Measurements from ENCODE around the gene CCDC186. TPM values are rescaled to one million over a fixed set of nuclear protein-coding genes. Genes with fewer than 3 reads are reported as not detected.
A peak's percentile ranks its signal among the peaks of the same experiment; 100 is the strongest.

The CCDC186 gene
- total and polyA plus RNA-seq, 2 of the 13 experiments (the other 11 are each of a cell fraction or from before 2014, with no cell fraction given) = 4.2 to 11.8 TPM

- Histone ChIP-seq H3K4me1 (ENCODE audit: insufficient read depth, low read length) (peaks cover 9% of the 10 kb centered on the region; the same call in 1 of the 2 replicates), H3K4me3 (replicated peaks in 1 of 3; ENCODE audit: insufficient read depth in 1 of 3, low read depth in 2 of 3, low read length in 3 of 3) (no peak overlapping the region), H3K9ac (ENCODE audit: insufficient read depth, low read depth, low read length) (no peak overlapping the region), H3K9me3 (ENCODE audit: low read length) (no peaks in the 10 kb centered on the region), H4K20me1 (ENCODE audit: insufficient read depth, low read length) (no peaks in the 10 kb centered on the region), H3K79me2 (ENCODE audit: insufficient read depth, low read length) (no peaks in the 10 kb centered on the region), H3K27me3 (ENCODE audit: control insufficient read depth in 1 of 2, insufficient read depth in 2 of 2, low read length in 2 of 2) (no peaks in the 10 kb centered on the region; a peak in 1 of 5 replicates), H2AFZ (ENCODE audit: low read length) (no peak overlapping the region), H3K4me2 (ENCODE audit: low read depth, low read length) (no peak overlapping the region; the same call in 1 of the 2 replicates), H3K27ac (ENCODE audit: extremely low read length, insufficient read depth, low read length) (no peak overlapping the region), H3K36me3 (replicated peaks in 1 of 2; ENCODE audit: control insufficient read depth in 1 of 2, insufficient read depth in 2 of 2, low read length in 2 of 2) (no peaks in the 10 kb centered on the region)
- POLR2A ChIA-PET = no interaction called here
- WGBS (ENCODE audit: low lambda C conversion rate) = 43% methylated on average over 5 of the region's 5 CpGs
- DNase-seq (ENCODE audit: low spot score) = peak; percentile 13
- CTCF ChIA-PET (ENCODE audit: low intra/inter-chr PET ratio, low total read pairs) = no interaction called here
- BruUV-seq (replicated peaks) = no TSS peak
- peak; percentile 68 for ATAC-seq
- intact Hi-C loops (cut with micrococcal nuclease; ENCODE audit: unreplicated experiment) (no loop called here), in situ Hi-C loops (cut with HindIII; ENCODE audit: extremely low pct_ligation_motif_present, low pct_unique_long_range_greater_than_20kb) (no loop called here)
- TF ChIP-seq ZEB1 (IDR thresholded peaks at IDR 0.05; ENCODE audit: insufficient replicate concordance, low read depth) (no peak), HNRNPL (IDR thresholded peaks at IDR 0.05; ENCODE audit: low read depth, low read length) (no peak), HDAC2 (CRISPR knock-in tag; IDR thresholded peaks at IDR 0.05) (no peak), KAT8 (CRISPR knock-in tag; IDR thresholded peaks at IDR 0.05) (no peak), ZSCAN22 (CRISPR knock-in tag; IDR thresholded peaks at IDR 0.05) (no peak), ZNF749 (CRISPR knock-in tag; IDR thresholded peaks at IDR 0.05; ENCODE audit: borderline replicate concordance) (no peak), ISL2 (CRISPR knock-in tag; IDR thresholded peaks at IDR 0.05) (no peak), KAT2B (IDR thresholded peaks at IDR 0.05; ENCODE audit: borderline replicate concordance, low read depth, low read length) (no peak), HNRNPH1 (optimal IDR thresholded peaks at IDR 0.05; ENCODE audit: low read depth, low read length) (no peak), ZSCAN20 (CRISPR knock-in tag; IDR thresholded peaks at IDR 0.05; ENCODE audit: borderline replicate concordance) (no peak)
- FAIRE-seq = no peak
These were observed 86.7 kb downstream of the CCDC186 start for GRCh38 chr10:114087255-114087654.

DNA sequence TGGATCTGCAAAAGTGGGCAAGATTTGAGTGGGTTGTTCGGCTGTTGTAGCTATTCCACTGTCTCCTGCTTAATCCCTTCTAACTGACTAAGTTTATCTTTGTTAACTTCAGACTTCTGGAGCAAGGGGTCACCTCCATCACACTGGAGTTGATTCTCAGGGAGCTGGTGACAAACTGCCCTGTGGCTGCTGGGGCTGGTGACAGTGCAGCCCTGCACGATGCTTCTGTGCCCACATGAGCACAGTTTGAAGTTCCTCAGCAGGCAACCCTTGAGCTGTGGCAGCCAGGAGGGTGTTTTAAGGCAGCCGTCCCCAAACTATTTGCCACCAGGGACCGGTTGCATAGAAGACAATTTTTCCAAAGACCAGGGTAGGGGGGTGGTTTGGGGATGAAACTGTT is 89.8 kb downstream of the CCDC186 start:
- POLR2A ChIA-PET = no interaction called here
- H3K9me3 ChIP-seq (ENCODE audit: low read length) = no peaks in the 10 kb centered on the region
- no peak overlapping the region for H3K27ac ChIP-seq (ENCODE audit: extremely low read length, insufficient read depth, low read length)
- ATAC-seq (no peak), FAIRE-seq (no peak), DNase-seq (ENCODE audit: low spot score) (no peak)
- no peak overlapping the region for H3K4me3 ChIP-seq (replicated peaks in 1 of 3; ENCODE audit: insufficient read depth in 1 of 3, low read depth in 2 of 3, low read length in 3 of 3)
- BruUV-seq (replicated peaks) = no TSS peak
- H3K4me1 ChIP-seq (ENCODE audit: insufficient read depth, low read length) = peaks cover 10% of the 10 kb centered on the region; the same call in 1 of the 2 replicates
- H3K36me3 ChIP-seq (replicated peaks in 1 of 2; ENCODE audit: control insufficient read depth in 1 of 2, insufficient read depth in 2 of 2, low read length in 2 of 2) = no peaks in the 10 kb centered on the region
- no peak overlapping the region for H2AFZ ChIP-seq (ENCODE audit: low read length)
- intact Hi-C loops (cut with micrococcal nuclease; ENCODE audit: unreplicated experiment) (no loop called here), in situ Hi-C loops (cut with HindIII; ENCODE audit: extremely low pct_ligation_motif_present, low pct_unique_long_range_greater_than_20kb) (no loop called here)
- H3K27me3 ChIP-seq (ENCODE audit: control insufficient read depth in 1 of 2, insufficient read depth in 2 of 2, low read length in 2 of 2) = no peaks in the 10 kb centered on the region; a peak in 1 of 5 replicates
- no peaks in the 10 kb centered on the region for H3K79me2 ChIP-seq (ENCODE audit: insufficient read depth, low read length)
- H3K9ac ChIP-seq (ENCODE audit: insufficient read depth, low read depth, low read length) = no peak overlapping the region
- H4K20me1 ChIP-seq (ENCODE audit: insufficient read depth, low read length) = no peaks in the 10 kb centered on the region
- WGBS (ENCODE audit: low lambda C conversion rate) = 22% methylated on average over 4 of the region's 4 CpGs
- H3K4me2 ChIP-seq (ENCODE audit: low read depth, low read length) = no peak overlapping the region
- CTCF ChIA-PET (ENCODE audit: low intra/inter-chr PET ratio, low total read pairs) = no interaction called here
- no peak for TF ChIP-seq RFX5 (IDR thresholded peaks at IDR 0.05; ENCODE audit: low read depth, low read length)
- no peak for TF ChIP-seq ZNF280D (CRISPR knock-in tag; IDR thresholded peaks at IDR 0.05)
- no peak for TF ChIP-seq NFKB2 (CRISPR knock-in tag; IDR thresholded peaks at IDR 0.05; ENCODE audit: borderline replicate concordance)
- TF ChIP-seq TCF7L2 (IDR thresholded peaks at IDR 0.05; ENCODE audit: low read depth, low read length) = no peak
- TF ChIP-seq SP2 (CRISPR knock-in tag; IDR thresholded peaks at IDR 0.05) = no peak
- TF ChIP-seq U2AF1 (optimal IDR thresholded peaks at IDR 0.05; ENCODE audit: low read depth, low read length) = no peak

Measured in HepG2 (cell line).